M059J (cell line): ENCODE results near the gene ENO1. TPM values are rescaled to one million over a fixed set of nuclear protein-coding genes. Genes with fewer than 3 reads are reported as not detected.
A peak's percentile ranks its signal among the peaks of the same experiment; 100 is the strongest.
"Not testable (repeated sequence)": the region's sequence is repeated elsewhere in the genome, so short reads cannot be mapped to it uniquely, and the experiment has no call there.

Experiments used
- DNase-seq: peaks from one replicate; pipeline ENCODE4 v3.0.0-alpha.2; 2012; ENCODE audit warnings: low read depth
- total RNA-seq: library from RNA; depleted of rRNA; stranded (reverse); fragments of >200 nt; shearing (Covaris generic); gene quantifications from 2 replicates; pipeline ENCODE4 v1.2.3, GENCODE V29; 2014

The ENO1 gene
- total RNA-seq, 1 experiment from 2014 or later, result 3,852 TPM

DNA sequence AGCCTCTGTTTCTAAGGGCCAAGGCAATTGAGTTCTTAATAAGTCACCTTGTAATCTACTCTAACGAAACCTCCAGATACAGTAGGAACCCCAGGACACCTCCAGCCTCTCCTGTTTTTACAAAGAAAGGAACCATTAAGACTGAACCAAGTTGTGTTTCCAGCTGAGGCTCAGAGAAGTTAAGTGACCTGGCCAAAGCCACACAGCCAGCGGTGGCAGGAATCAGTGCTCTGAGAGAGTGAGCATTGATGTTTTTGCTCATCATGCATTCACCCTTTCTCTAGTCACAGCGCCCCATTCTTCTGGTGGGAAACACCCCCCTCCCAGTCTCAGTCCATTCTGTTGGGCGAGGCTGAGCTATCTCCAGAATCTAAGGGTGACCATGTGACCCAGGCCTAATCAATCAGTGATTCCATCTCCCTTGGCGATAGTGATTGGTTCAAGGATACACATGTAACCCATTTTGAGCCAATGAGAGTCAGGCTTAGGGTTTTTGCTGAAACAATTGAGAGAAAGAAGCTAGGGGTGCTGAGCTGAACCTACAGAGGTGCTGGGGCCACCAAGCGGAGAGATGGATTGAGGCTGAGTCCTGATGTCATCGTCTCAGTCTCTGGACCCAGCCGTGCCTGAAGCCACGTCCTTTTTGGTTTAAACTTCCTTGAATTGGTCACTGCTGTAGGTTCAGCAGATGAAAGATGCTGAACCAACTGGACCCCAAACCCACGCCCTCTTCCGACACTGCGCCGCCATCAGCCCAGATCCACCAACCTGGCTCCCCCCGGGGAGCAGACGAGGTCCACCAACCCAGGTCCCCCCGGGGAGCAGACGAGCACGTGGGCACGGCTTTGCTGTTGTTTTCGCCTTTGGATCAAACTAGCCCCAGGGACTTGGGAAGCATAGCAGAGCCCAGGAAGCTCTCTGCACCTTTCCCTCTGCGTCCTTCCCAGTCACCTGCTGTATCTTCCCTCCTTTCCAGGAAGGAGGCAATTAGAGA, 33.1 kb downstream of the ENO1 start:
- no peak for DNase-seq

DNA sequence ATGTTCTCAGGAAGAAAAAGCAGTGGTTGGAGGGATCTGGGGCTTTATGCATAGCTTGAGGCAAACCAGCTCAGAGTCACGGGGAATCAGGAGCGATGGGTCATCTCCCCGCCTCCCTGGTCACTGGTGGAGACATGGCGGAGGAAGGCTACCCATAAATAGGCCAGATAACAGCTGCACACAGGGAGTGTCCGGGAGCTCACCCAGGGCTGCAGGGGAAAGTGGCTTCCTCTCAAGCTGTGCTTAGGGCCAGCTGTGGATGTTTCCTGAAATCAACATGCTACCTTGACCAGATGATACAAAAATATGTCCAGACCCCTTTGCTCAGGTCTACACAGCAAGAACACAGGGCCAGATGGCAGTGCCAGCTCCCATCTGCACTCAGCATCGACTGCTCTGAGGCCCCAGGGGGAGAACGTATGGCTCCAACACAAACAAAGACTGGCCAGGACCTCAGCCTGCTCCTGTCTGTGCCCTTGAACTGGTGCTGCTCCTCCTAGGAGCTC, 33.9 kb downstream of the ENO1 start:
- no peak for DNase-seq

DNA sequence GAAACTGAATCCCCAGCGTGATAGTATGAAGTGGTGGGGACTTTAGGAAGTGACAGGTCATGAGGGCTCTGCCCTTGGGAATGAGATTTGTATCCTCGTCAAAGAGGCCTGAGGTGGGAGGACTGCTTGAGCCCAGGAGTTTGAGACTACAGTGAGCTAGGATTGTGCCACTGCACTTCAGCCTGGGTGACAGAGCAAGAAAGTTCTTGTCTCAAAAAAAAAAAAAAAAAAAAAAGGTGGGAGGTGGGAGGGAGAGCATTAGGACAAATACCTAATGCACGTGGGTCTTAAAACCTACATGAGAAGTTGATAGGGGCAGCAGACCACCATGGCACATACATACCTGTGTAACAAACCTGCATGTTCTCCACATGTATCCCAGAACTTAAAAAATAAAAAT, 37.1 kb downstream of the ENO1 start:
- no peak for DNase-seq

DNA sequence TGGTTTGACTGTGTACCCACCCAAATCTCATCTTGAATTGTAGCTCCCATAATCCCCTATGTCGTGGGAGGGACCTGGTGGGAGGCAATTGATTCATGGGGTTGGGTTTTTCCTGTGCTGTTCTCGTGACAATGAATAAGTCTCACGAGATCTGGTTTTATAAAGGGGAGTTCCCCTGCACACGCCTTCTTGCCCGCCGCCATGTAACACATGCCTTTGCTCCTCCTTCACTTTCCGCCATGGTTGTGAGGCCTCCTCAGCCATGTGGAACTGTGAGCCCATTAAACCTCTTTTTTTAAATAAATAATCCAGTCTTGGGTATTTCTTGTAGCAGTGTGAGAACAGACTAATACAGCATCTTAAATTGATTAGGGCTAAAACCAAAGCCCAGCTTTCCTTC, 38.5 kb downstream of the ENO1 start:
- no peak for DNase-seq

DNA sequence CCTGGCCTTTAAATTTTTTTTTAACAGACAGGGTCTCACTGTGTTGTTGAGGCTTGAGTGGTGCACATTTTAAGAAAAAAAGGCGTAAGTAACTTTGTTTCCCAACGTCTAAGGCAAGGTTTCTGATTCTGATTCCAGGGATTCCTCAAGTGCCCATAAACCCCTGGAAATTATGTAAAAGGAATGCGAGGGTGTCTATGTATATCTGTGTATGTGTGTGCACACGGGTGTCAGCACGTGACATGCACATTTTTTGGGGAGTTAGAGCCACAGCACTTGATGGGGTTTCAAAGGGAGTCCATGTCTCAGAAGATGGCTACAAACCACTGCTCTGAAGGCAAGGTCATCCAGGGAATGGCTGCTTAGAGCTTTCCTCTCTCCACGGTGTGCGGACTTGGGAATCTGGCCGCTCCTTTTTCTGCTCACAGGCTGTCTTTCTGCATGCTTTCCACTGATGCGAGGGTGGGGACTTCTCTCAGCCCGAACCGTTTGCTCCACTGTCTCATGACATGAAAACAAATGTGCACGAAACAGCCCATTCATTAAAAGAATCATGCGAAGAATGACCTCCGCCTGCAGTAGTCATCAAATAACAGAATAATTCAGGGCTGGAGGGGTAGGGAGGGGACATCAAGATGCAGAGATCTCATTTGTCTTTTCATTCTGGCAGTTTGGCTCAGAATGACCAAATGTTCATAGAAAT, 42.4 kb downstream of the ENO1 start:
- DNase-seq, result no peak

DNA sequence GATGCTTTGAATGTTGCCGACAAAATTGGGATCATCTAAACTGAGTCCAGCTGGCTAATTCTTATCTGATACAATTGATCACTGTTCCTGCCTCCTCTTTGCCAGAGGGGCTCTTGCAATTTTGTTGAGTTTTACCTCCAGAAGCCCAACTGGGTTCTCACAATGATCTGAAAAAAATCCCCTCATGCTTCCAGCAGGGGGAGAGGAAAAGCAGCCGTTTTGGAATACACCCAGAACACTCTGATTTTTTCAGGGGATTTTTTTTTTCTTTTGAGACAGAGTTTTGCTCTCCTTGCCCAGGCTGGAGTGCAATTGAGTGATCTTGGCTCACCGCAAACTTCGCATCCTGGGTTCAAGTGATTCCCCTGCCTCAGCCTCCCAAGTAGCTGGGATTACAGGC, 47.1 kb downstream of the ENO1 start:
- peak; percentile 13 for DNase-seq

DNA sequence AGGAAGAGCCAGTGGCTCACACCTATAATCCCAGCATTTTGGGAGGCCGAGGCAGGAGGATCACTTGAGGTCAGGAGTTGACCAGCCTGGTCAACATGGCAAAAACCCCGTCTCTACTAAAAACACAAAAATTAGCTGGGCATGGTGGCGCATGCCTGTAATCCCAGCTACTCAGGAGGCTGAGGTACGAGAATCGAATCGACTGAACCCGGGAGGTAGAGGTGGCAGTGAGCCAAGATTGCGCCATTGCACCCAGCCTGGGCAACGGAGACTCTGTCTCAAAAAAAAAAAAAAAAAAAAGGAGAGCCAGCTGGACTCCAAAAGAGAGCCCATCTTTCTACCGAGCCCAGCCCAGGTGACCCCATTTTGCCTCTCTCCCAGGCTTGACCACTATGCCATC, 47.8 kb downstream of the ENO1 start:
- not testable (repeated sequence) for DNase-seq

DNA sequence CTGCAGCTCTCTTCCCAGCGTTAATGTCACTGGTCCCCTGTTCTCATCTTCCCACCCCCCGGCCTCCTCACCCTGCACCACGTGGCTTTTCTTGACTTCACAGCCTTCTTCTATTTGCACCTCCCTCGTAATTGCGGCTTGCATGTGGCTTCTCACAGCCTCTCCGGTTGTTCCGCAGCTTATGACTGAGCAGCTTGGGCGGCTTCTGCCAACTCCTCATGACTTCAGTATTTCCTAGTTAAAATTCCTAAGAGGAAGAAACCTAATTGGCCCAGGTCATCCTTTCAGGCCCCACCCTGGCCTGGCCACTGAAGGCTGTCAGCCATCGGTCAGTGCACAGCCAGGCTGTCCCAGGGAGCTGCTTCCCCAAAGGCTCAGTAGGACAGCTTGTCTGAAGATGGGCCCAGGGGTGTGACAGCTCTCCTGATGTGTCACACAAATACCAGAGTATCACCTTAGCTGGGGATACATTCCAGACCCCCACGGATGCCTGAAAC, 52.5 kb downstream of the ENO1 start:
- peak; percentile 58 for DNase-seq

DNA sequence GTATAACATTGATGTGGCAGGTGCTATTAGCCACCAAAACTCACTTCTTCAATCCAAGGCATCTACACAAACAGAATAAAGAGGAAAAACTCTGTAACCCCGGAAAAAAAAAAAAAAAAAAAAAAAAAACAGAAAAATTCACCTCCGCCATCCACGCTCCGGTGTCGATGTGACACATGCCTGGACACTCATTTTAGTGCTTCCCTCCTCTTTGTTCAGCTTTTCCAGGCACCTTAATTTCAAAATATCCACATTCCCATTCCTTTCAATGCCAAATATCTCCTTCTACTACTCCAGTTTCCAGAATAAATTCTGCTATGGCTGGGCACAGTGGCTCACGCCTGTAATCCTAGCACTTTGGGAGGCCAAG, 55.2 kb downstream of the ENO1 start:
- no peak for DNase-seq

DNA sequence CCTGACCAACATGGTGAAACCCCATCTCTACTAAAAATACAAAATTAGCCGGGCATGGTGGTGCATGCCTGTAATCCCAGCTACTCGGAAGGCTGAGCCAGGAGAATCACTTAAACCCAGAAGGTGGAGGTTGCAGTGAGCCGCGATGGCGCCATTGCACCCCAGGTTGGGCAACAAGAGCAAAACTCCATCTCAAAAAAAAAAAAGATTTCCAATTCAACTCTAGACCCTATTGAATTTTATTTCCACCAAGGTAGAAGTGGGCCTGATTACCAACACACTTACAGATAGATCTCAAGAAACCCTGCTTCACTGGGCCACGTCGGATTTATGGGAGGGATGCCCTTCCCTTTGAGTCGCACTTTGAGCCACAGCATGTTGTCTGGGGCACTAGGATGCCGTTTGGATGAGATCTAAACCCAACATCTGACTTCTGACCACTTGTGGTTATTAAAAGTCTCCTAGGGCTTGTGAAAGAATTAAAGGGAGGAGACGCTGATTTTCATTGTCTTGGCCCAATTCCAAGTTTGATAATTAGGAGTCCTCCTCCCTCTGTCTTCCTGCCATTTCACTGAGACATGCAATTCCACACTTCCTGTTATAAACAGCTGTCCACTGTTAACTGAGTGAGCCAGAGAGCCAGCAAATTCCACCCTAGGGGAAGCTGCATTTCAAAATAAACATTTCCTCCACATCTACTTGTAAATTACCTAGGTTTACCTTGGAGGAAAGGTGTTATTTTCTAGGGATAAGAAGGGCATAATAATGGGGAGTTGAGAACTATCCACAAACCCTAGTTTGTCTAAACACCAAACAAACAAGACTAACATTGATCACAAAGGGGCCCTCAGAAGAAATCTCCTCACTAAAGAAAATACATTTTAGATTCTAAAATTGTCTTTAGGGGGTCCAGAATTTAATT, 55.9 kb downstream of the ENO1 start:
- peak; percentile 99 for DNase-seq

DNA sequence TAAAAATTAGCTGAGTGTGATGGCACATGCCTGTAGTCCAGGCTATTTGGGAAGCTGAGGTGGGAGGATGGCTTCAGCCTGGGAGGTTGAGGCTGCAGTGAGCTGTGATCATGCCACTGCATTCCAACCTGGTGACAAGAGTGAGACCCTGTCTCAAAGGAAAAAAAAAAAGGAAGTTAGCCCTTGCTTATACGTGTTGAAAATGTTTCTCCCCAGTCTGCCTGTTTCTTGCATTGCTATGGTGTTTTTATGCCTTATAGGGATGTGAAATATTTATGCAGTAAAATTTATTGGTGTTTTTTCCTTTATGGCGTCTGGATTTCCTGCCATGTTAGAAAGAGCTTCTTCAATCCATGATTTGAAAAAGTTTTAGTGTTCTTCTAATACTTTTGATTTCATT, 57.4 kb downstream of the ENO1 start:
- DNase-seq, result no peak

DNA sequence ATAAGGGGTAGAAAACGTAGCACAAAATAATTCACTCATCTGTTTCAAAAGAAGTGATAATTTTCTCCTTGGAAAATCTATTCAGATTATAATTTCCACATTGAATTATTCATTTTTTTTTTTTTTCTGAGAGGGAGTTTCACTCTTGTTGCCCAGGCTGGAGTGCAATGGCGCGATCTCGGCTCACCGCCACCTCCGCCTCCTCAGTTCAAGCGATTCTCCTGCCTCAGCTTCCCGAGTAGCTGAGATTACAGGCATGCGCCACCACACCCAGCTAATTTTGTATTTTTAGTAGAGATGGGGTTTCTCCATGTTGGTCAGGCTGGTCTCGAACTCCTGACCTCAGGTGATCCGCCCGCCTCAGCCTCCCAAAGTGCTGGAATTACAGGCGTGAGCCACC, 59.7 kb downstream of the ENO1 start:
- not testable (repeated sequence) for DNase-seq

DNA sequence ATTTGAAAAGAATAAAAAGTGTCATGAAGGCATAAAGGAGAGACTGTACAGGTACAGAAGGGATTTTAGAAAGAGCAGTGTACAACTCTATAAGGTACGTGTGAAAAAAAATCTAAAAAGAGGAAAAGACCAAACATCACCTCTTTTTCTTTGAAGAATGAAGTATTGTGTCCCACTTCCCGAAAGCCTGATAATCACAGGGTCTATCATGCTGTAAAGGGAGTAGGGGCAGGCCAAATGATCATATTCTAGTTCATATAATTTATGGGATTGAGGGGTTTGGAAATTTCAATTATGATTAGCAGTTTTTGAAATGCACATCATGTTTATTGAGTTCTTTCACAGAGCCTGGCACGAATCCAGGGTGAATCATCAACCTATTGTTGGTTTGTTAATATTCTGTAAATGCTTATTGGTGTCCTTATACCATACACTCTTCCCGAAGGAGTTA, 60.1 kb downstream of the ENO1 start:
- peak; percentile 84 for DNase-seq

DNA sequence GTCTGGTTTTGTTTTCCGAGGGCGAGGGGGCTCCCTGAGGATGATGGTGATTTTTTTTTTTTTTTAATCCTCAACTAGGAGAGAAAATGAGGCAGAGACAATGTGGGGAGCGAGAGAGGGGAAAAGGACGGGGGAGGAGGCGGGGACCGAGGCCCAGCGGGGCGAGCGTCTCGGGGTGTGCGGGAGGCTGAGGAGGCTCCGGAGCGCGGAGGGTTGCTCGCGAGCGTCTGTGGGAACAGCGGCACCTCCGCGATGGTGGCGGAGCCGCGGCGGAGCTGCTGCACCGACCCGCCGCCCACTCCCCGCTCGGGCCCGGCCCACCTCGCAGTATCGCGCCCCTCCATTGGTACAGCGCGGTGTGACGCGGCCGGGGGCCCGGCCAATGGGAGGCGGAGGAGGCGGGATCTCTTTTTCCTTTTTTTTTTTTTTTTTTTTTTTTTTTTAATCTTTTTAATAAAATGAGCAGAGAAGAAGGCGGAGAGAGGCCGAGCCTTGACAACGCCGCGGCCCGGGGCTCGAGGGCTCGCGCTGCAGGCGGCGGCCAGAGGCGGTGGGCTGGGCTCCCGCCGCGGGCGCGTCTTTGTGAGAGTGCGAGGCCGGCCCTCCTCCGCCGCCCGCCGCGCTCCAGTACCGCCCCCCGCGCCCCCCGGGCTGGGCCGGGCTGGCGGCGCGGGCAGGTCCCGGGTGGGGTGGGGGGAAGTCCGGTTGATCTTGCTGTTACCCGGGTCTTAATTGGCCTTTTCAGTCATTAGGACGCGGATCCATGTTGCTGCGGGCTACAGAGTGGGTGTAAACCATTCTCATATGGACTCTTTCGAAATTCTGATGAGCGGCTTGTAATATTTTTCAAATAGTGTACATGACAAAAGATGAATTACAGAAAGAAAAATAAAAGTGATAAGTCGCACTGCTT, 60.8 kb downstream of the ENO1 start, which contains the start of gene RERE:
Gene RERE (minus strand): TSS at position 229 of the 913 bp plus-strand sequence.
- peak; percentile 88 for DNase-seq

DNA sequence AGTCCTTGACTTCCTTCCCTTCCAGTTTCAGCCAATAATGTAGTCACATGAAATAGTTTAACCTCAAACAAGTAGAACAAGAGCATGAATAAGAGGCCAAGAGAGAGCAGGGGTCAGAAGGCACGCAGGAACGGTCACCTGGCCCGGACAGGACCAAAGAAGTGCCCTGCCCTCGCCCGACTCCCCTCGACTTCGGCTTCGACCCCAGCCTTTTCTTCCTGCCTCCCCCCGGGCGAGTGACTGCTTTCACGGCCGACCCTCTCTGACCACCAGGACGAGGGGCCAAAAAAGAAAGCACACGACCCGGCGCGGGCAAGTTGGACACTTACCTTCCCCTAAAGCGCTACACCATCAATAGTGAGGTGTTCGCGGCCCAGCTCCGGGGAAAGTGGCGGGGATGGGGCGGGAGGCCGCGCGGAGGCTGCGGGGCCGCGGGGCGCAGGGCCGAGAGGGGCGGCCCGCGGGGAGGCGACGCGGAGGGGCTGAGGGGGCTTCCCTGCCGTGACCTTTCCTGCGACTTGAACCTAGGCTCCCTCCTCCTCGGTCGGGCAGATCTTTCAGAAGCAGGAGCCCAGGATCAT, 61.6 kb downstream of the ENO1 start:
- peak; percentile 44 for DNase-seq

DNA sequence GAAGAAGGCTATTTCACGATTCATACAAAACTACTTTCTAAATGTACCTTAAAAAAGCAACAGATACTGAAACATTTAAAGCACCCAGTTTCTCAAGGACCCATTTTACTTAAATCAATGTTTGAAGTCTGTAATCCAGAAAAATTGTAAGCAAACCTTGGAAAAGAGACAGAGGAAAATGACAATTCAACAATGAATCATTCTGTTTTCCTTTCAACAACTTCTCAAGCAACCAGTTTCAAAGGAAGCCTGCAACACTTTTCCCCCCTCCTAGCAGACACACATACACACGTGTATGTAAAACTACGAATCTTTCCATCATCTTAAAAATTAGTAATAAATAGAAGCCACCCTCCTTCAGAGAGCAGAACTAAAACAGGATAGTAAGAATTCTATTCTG, 62.2 kb downstream of the ENO1 start:
- peak; percentile 59 for DNase-seq

DNA sequence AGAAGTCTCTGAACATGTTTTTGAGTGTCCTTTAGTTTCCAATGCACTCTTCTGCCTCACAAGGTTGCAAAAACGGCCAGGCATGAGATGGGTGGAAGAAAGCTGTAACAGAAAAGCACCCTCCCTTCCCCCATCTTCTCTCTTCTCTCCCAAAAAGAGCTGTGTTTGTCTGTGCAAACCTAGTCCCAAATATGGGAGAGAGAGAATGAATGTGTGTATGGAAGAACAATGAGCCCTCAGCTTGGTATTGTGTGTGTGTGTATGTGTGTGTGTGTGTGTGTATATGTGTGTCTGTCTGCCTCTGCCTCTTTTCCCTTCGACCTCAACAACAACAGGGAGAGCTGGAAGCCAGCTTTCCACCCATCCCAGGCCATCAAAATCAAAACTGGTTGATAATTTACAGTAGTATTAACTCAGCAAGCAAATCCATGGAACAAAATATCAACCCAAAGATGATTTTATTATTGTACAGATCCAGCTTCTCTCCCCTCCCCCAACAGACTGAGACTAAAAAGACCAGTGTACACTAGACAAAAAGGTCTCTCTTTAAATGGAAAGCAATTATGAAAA, 62.8 kb downstream of the ENO1 start:
- peak; percentile 15 for DNase-seq

DNA sequence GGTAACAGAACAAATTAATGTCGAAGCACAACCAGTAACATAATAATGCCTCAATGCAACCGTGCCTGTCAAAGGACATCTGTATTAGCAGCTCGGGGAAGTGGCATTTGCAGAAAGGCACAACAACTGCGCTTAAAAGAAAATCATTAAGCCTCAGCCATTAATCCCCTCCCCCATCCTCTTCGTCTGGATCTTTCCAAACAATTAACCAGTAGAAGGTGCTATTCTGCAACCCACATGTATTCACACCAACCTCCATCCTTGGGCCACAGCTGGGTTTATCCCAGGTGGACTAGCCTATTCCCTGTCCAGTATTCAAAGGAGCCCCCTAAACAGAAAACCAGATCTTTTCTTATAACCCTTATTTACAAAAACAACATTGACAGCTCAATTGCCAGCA, 63.6 kb downstream of the ENO1 start:
- no peak for DNase-seq

DNA sequence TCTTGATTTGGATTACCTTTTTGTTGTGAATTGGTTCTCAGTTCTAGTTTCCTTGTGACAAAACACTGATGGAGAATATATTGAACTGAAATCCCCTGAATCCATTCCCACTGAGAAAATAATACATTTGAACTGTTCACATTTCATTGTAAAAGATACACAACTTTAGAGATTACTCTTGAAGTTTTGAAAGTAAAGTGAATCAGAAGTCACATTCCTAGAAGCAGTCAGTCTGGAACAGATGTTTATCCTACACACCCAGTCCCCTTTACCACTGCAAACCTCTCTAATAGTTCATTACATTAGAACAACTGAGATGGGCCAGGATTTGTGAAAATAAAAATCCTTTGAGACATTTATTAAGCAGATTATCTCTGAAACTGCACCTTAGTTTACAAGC, 64.5 kb downstream of the ENO1 start:
- no peak for DNase-seq
